PC-3 (cell line): Measurements from ENCODE around the gene DLEC1. TPM values are rescaled to one million over a fixed set of nuclear protein-coding genes. Genes with fewer than 3 reads are reported as not detected.

Experiments used
- ATAC-seq: fragments of 200-7000 bp; cut with Tn5 transposase; 2 replicates; pipeline ENCODE4 v1.9.1; 2020; ENCODE audit warnings: mild to moderate bottlenecking, moderate library complexity
- BruUV-seq: library from RNA; stranded (reverse); fragments of 400-500 nt; replicated peaks from 2 replicates; lab custom pipeline; 2021; lab: Mats Ljungman, UMichigan
- CTCF ChIA-PET: fragments of 300-600 bp; sonication (Branson Sonifier 250); formaldehyde crosslinking; loops from one replicate; lab custom pipeline; 2022; ENCODE audit warnings: antibody characterized with exemption; lab: Charles Lee
- POLR2A ChIA-PET: fragments of 300-600 bp; sonication (Branson Sonifier 250); formaldehyde crosslinking; loops from one replicate; lab custom pipeline; 2022; ENCODE audit warnings: antibody characterized with exemption; ENCODE audit not compliant: unreplicated experiment; lab: Charles Lee
- DNase-seq: peaks from one replicate; pipeline ENCODE4 v3.0.0-alpha.2; 2015
- H2AFZ ChIP-seq: fragments of 300-600 bp; sonication (generic); 2 replicates; pipeline ENCODE4 v1.6.0; 2016; ENCODE audit warnings: antibody characterized with exemption, low read length
- H3F3A ChIP-seq: fragments of 300-600 bp; sonication (generic); one replicate; pipeline ENCODE4 v1.6.0; 2017; ENCODE audit warnings: antibody characterized with exemption, low read length, control low read depth, mild to moderate bottlenecking; ENCODE audit not compliant: unreplicated experiment
- H3K27ac ChIP-seq: fragments of 300-600 bp; sonication (generic); 2 replicates; pipeline ENCODE4 v1.5.1; 2016; ENCODE audit warnings: mild to moderate bottlenecking, low read length
- H3K27me3 ChIP-seq: fragments of 300-600 bp; sonication (generic); 2 replicates; pipeline ENCODE4 v1.6.1; 2016; ENCODE audit warnings: low read length, mixed read lengths
- H3K36me3 ChIP-seq: fragments of 300-600 bp; sonication (generic); 2 replicates; pipeline ENCODE4 v1.6.1; 2016; ENCODE audit warnings: low read depth, mixed run types, low read length, mixed read lengths
- H3K4me1 ChIP-seq: fragments of 300-600 bp; sonication (generic); 2 replicates; pipeline ENCODE4 v1.5.1; 2016; ENCODE audit warnings: low read length; ENCODE audit not compliant: insufficient read depth
- H3K4me2 ChIP-seq: fragments of 300-600 bp; sonication (generic); 2 replicates; pipeline ENCODE4 v1.6.0; 2016; ENCODE audit warnings: low read length
- H3K4me3 ChIP-seq: fragments of 300-600 bp; sonication (generic); 2 replicates; pipeline ENCODE4 v1.5.1; 2016; ENCODE audit warnings: mild to moderate bottlenecking, low read length, mixed read lengths
- H3K79me2 ChIP-seq: fragments of 300-600 bp; sonication (generic); 2 replicates; pipeline ENCODE4 v1.6.1; 2017; ENCODE audit warnings: low read length, mixed read lengths
- H3K9ac ChIP-seq: fragments of 300-600 bp; sonication (generic); 2 replicates; pipeline ENCODE4 v1.6.0; 2016; ENCODE audit warnings: mild to moderate bottlenecking, low read length
- H3K9me2 ChIP-seq: fragments of 300-600 bp; sonication (generic); replicated peaks from 2 replicates; pipeline ENCODE4 v1.6.1; 2016; ENCODE audit warnings: mixed run types, low read length, mixed read lengths
- H3K9me3 ChIP-seq: fragments of 300-600 bp; sonication (generic); 2 replicates; pipeline ENCODE4 v1.6.1; 2016; ENCODE audit warnings: low read length, mixed read lengths
- H4K20me1 ChIP-seq: fragments of 300-600 bp; sonication (generic); 2 replicates; pipeline ENCODE4 v1.6.1; 2016; ENCODE audit warnings: low read length, mixed read lengths
- EZH2 ChIP-seq: fragments of 300-600 bp; sonication (generic); IDR thresholded peaks from one replicate; pipeline ENCODE4 v1.6.1; 2017; ENCODE audit warnings: antibody characterized with exemption, mild to moderate bottlenecking, low read length; ENCODE audit not compliant: unreplicated experiment
- EZH2phosphoT487 ChIP-seq: fragments of 300-600 bp; sonication (generic); IDR thresholded peaks from 2 replicates; pipeline ENCODE4 v1.6.1; 2018; ENCODE audit warnings: mild to moderate bottlenecking, antibody characterized with exemption, low read length, borderline replicate concordance
- intact Hi-C: fragments of 100-400 bp; cut with micrococcal nuclease; formaldehyde crosslinking; loops from 2 replicates; pipeline ENCODE4 v1.9.0; 2023
- total RNA-seq: library from RNA; depleted of rRNA; stranded (reverse); fragments of >200 nt; gene quantifications from 2 replicates; pipeline ENCODE4 v1.2.3, GENCODE V29; 2014
- TF ChIP-seq, protein P1 (sequence below): fragments of 300-600 bp; sonication (generic); conservative IDR thresholded peaks from 2 replicates; pipeline ENCODE4 v1.5.1; 2017; ENCODE audit warnings: antibody characterized with exemption, low read depth, mild to moderate bottlenecking, low read length

DLEC1 gene
- total RNA-seq, 1 experiment from 2014 or later, result not detected

- intact Hi-C loops, result loop anchor here (2.0 kb wide), 1 partner anchor 120 kb away; no protein-coding TSS in a partner anchor
These were observed 85.5 kb downstream of the DLEC1 start for GRCh38 chr3:38124324-38125122.

GRCh38 chr3:38125305-38126120 is 86.5 kb downstream of the DLEC1 start:
- Histone ChIP-seq H3K9me2 (no peaks in the 10 kb centered on the region), H3F3A (peaks cover 3% of the 10 kb centered on the region), H3K4me1 (peaks cover 21% of the 10 kb centered on the region), H3K9me3 (no peaks in the 10 kb centered on the region), H3K4me2 (peak overlapping the region; percentile 32; the same call in 1 of the 2 replicates), H3K36me3 (peaks cover 84% of the 10 kb centered on the region), H3K9ac (no peak overlapping the region), H3K79me2 (peaks cover 9% of the 10 kb centered on the region), H2AFZ (no peak overlapping the region), H3K27me3 (no peaks in the 10 kb centered on the region), H4K20me1 (no peaks in the 10 kb centered on the region), H3K27ac (peak overlapping the region; percentile 71), H3K4me3 (no peak overlapping the region)
- TSS peak; percentile 89 for BruUV-seq
- ATAC-seq, result no peak; the same call in 1 of the 2 replicates
- ChIA-PET POLR2A (interaction anchor here (0.6 kb wide), 1 partner anchor 11 kb away, joined by 4 read pairs; the partner anchor contains the start of gene ACAA1), CTCF (interaction anchor here (1.1 kb wide), 1 partner anchor 8 kb away, joined by 3 read pairs; no protein-coding TSS in a partner anchor)
- TF ChIP-seq EZH2 (no peak), EZH2phosphoT487 (no peak)
- TF ChIP-seq, protein P1, sequence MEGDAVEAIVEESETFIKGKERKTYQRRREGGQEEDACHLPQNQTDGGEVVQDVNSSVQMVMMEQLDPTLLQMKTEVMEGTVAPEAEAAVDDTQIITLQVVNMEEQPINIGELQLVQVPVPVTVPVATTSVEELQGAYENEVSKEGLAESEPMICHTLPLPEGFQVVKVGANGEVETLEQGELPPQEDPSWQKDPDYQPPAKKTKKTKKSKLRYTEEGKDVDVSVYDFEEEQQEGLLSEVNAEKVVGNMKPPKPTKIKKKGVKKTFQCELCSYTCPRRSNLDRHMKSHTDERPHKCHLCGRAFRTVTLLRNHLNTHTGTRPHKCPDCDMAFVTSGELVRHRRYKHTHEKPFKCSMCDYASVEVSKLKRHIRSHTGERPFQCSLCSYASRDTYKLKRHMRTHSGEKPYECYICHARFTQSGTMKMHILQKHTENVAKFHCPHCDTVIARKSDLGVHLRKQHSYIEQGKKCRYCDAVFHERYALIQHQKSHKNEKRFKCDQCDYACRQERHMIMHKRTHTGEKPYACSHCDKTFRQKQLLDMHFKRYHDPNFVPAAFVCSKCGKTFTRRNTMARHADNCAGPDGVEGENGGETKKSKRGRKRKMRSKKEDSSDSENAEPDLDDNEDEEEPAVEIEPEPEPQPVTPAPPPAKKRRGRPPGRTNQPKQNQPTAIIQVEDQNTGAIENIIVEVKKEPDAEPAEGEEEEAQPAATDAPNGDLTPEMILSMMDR, result no peak
- intact Hi-C loops, result loop anchor here (2.0 kb wide), 1 partner anchor 121 kb away; no protein-coding TSS in a partner anchor
- DNase-seq, result no peak

More at GRCh38 chr3:38124324-38125122, 85.5 kb downstream of the DLEC1 start:
- TF ChIP-seq EZH2phosphoT487 (no peak), EZH2 (no peak)
- H3K9me3 ChIP-seq, result no peaks in the 10 kb centered on the region
- 0 out of 2 replicates have a peak, but pooled peaks cover 2% of the 10 kb centered on the region for H3K79me2 ChIP-seq
- no peak overlapping the region for H3K9ac ChIP-seq
- H3K4me1 ChIP-seq, result peaks cover 21% of the 10 kb centered on the region
- DNase-seq (peak; percentile 82), ATAC-seq (peak; percentile 92)
- ChIA-PET POLR2A (interaction anchor here (0.6 kb wide), 1 partner anchor 12 kb away, joined by 4 read pairs; the partner anchor contains the start of gene ACAA1), CTCF (interaction anchor here (1.1 kb wide), 1 partner anchor 9 kb away, joined by 3 read pairs; no protein-coding TSS in a partner anchor)
- peaks cover 3% of the 10 kb centered on the region for H3F3A ChIP-seq
- BruUV-seq, result no TSS peak
- H3K27ac ChIP-seq, result peak overlapping the region; percentile 71
- H2AFZ ChIP-seq, result no peak overlapping the region
- H3K27me3 ChIP-seq, result no peaks in the 10 kb centered on the region
- peak overlapping the region; percentile 32 for H3K4me2 ChIP-seq
- no peaks in the 10 kb centered on the region for H4K20me1 ChIP-seq
- no peaks in the 10 kb centered on the region for H3K9me2 ChIP-seq
- H3K36me3 ChIP-seq, result peaks cover 80% of the 10 kb centered on the region
- no peak overlapping the region for H3K4me3 ChIP-seq

DNA sequence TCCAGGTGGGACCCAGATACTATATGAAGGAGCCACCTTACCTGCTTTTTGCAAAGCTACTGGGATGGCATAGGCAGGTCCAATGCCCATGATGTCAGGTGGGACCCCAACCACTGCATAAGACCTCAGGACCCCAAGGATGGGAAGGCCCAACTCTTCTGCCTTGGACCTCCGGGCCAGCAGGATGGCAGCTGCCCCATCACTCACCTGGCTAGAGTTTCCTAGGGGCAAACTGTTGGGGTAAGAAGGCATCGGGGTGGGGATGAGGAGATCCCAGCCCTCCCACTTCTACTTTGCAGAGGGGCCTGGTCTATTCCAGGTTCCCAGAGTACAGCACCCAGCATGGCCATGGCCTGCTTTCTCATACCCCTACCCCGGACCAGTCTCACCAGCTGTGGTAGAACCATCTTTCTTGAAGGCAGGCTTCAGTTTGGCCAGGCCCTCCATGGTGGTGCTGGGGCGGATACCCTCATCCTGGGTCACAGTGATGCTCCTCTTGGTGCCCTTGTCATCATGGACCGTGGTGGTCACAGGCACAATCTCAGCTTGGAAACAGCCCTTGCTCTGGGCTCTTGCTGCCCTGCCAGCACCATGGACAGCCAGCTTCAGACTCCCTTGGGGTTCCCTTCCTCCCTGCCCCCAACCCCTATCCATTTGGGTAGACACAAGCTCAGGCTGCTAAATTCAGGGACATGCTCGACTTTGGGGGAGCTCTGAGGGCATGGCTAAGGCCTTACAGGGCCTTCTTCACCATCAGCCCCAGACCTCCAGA is 87.3 kb downstream of the DLEC1 start:
- H3K9me3 ChIP-seq, result no peaks in the 10 kb centered on the region
- no peak for TF ChIP-seq EZH2phosphoT487
- H4K20me1 ChIP-seq, result no peaks in the 10 kb centered on the region
- peaks cover 3% of the 10 kb centered on the region for H3F3A ChIP-seq
- DNase-seq, result no peak
- ChIA-PET CTCF (no interaction called here), POLR2A (no interaction called here)
- no TSS peak for BruUV-seq
- H3K36me3 ChIP-seq, result peaks cover 85% of the 10 kb centered on the region
- no peak overlapping the region for H3K9ac ChIP-seq
- H3K27me3 ChIP-seq, result no peaks in the 10 kb centered on the region
- no peak overlapping the region for H3K4me2 ChIP-seq
- H3K79me2 ChIP-seq, result peaks cover 17% of the 10 kb centered on the region
- no peak overlapping the region for H3K27ac ChIP-seq
- H3K4me1 ChIP-seq, result peaks cover 21% of the 10 kb centered on the region
- ATAC-seq, result no peak
- no peaks in the 10 kb centered on the region for H3K9me2 ChIP-seq
- no peak overlapping the region for H2AFZ ChIP-seq
- intact Hi-C loops, result no loop called here
- H3K4me3 ChIP-seq, result no peak overlapping the region
